Suprapubic skin (tissue), 4 donors: ENCODE measurements around the gene MARS1. TPM values are rescaled to one million over a fixed set of nuclear protein-coding genes. Genes with fewer than 3 reads are reported as not detected.
A peak's percentile ranks its signal among the peaks of the same experiment; 100 is the strongest.
"Not testable (repeated sequence)": the region's sequence is repeated elsewhere in the genome, so short reads cannot be mapped to it uniquely, and the experiment has no call there.

ENCODE experiments used
- DNase-seq, 2 donors: peaks; one replicate each; pipeline ENCODE4 v3.0.0-alpha.2; 2019; ENCODE audit warnings: low spot score in 2 of 2
- H3K27ac ChIP-seq: fragments of 200-600 bp; sonication (generic); one replicate; pipeline ENCODE4 v1.5.1; 2019
- H3K27me3 ChIP-seq: fragments of 200-600 bp; sonication (generic); one replicate; pipeline ENCODE4 v1.5.1; 2019
- H3K36me3 ChIP-seq: fragments of 200-600 bp; sonication (generic); one replicate; pipeline ENCODE4 v1.5.1; 2019
- H3K4me1 ChIP-seq: fragments of 200-600 bp; sonication (generic); one replicate; pipeline ENCODE4 v1.5.1; 2019
- H3K4me3 ChIP-seq: fragments of 200-600 bp; sonication (generic); one replicate; pipeline ENCODE4 v1.5.1; 2019; ENCODE audit warnings: mild to moderate bottlenecking
- H3K9me3 ChIP-seq: fragments of 200-600 bp; sonication (generic); one replicate; pipeline ENCODE4 v1.5.1; 2019
- CTCF ChIP-seq, 2 donors: fragments of 200-600 bp in 1 of 2; fragments of 450-650 bp in 1 of 2; sonication (generic) in 1 of 2; IDR thresholded peaks; one replicate each; pipeline ENCODE4 v1.5.1; 2016 to 2019; ENCODE audit warnings: antibody characterized with exemption in 2 of 2, mild to moderate bottlenecking in 1 of 2, moderate library complexity in 1 of 2
- EP300 ChIP-seq: sonication (generic); formaldehyde crosslinking; IDR thresholded peaks from one replicate; pipeline ENCODE4 v1.6.1; 2017; ENCODE audit warnings: antibody characterized with exemption
- POLR2A ChIP-seq, 2 donors: fragments of 450-650 bp; IDR thresholded peaks; one replicate each; pipeline ENCODE4 v1.6.1; 2017; ENCODE audit warnings: antibody characterized with exemption in 2 of 2, mild to moderate bottlenecking in 2 of 2, moderate library complexity in 2 of 2
- POLR2AphosphoS5 ChIP-seq, 3 donors: sonication (generic); formaldehyde crosslinking; IDR thresholded peaks; one replicate each; pipeline ENCODE4 v1.6.1; 2017; ENCODE audit warnings: antibody characterized with exemption in 3 of 3
- WGBS: methylation state at CpG from one replicate; pipeline ENCODE4 v1.1.5; 2018; 5-methylcytosine and 5-hydroxymethylcytosine counted together
- total RNA-seq, 4 donors: library from RNA; depleted of rRNA; stranded (reverse); fragments of >200 nt; gene quantifications; one replicate each; pipeline ENCODE4 v1.1.0, GENCODE V29; 2016

MARS1 gene
- total RNA-seq, 4 donors from 2014 or later, result 55.7 to 203 (median 79.7) TPM

GRCh38 chr12:57560516-57560915, 72.6 kb downstream of the MARS1 start:
- H3K4me1 ChIP-seq, result no peaks in the 10 kb centered on the region
- TF ChIP-seq EP300, result no peak
- no peak for TF ChIP-seq POLR2AphosphoS5 (IDR thresholded peaks at IDR 0.05)
- no peak for TF ChIP-seq CTCF (IDR thresholded peaks at IDR 0.05)
- TF ChIP-seq POLR2A (IDR thresholded peaks at IDR 0.05), result no peak
- no peak overlapping the region for H3K27ac ChIP-seq
- WGBS, result 89% methylated on average over 2 of the region's 2 CpGs
- H3K4me3 ChIP-seq, result no peak overlapping the region
- peaks cover 18% of the 10 kb centered on the region for H3K27me3 ChIP-seq
- H3K36me3 ChIP-seq, result no peaks in the 10 kb centered on the region
- no peaks in the 10 kb centered on the region for H3K9me3 ChIP-seq
- no peak for DNase-seq

- H3K4me3 ChIP-seq, H3K27ac ChIP-seq, H3K36me3 ChIP-seq, H3K9me3 ChIP-seq, H3K4me1 ChIP-seq: not testable (repeated sequence)
- peaks cover 20% of the 10 kb centered on the region for H3K27me3 ChIP-seq
- peak in 1 of 2 donors; percentile 20 for DNase-seq
- WGBS, result 57% methylated on average over 1 of the region's 1 CpG
Observed at GRCh38 chr12:57561117-57561516, 73.2 kb downstream of the MARS1 start.

DNA sequence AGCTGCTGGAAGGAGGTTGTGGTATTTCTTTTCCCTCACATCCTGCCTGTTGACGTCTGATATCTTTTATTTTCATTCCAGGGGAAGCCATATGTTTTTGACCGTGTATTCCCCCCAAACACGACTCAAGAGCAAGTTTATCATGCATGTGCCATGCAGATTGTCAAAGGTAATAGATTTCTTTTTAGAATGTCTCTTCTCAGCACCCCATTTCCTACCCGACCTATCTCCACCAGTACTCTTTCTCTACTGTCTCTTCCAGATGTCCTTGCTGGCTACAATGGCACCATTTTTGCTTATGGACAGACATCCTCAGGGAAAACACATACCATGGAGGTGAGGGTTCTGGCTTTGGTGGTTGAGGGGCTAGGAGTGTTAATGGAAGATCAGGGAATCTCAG, 75.5 kb downstream of the MARS1 start:
- Histone ChIP-seq H3K27me3 (peaks cover 35% of the 10 kb centered on the region), H3K4me3 (no peak overlapping the region), H3K9me3 (no peaks in the 10 kb centered on the region), H3K36me3 (no peaks in the 10 kb centered on the region), H3K27ac (no peak overlapping the region), H3K4me1 (no peaks in the 10 kb centered on the region)
- WGBS, result 42% methylated on average over 4 of the region's 4 CpGs
- DNase-seq, result no peak
- no peak for TF ChIP-seq EP300
- no peak for TF ChIP-seq CTCF (IDR thresholded peaks at IDR 0.05)
- TF ChIP-seq POLR2AphosphoS5 (IDR thresholded peaks at IDR 0.05), result no peak
- no peak for TF ChIP-seq POLR2A (IDR thresholded peaks at IDR 0.05)

DNA sequence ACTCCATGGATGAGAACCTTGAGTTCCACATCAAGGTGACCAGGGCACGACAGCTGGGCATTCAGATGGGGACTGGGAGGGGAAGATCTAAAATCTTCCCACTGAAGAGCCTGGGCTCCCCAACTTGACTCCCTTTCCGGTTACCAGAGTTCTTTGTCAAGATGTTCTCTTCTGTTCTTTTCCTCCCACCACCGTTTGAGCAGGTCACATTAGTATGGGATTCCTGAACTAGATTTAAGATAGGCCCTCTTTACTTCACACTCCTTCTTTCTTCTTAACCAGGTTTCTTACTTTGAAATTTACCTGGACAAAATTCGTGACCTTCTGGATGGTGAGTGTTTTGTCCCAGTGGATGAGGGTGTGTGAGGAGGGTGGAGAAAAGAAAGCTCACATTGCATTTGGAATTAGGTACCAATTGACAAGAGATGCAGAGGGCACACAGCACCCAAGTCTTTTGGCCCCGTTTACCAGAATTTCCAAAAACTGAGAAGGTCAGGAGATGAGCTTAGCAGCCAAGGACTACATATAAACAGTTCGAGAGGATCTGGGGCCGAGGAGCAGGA, 76.4 kb downstream of the MARS1 start:
- Histone ChIP-seq H3K36me3 (no peaks in the 10 kb centered on the region), H3K27me3 (peaks cover 36% of the 10 kb centered on the region), H3K4me3 (no peak overlapping the region), H3K9me3 (no peaks in the 10 kb centered on the region), H3K4me1 (no peaks in the 10 kb centered on the region), H3K27ac (no peak overlapping the region)
- WGBS, result 83% methylated on average over 7 of the region's 7 CpGs
- TF ChIP-seq POLR2AphosphoS5 (IDR thresholded peaks at IDR 0.05) (no peak), POLR2A (IDR thresholded peaks at IDR 0.05) (no peak), EP300 (no peak), CTCF (IDR thresholded peaks at IDR 0.05) (no peak)
- peak in 1 of 2 donors; percentile 31 for DNase-seq

Other genes with a start within 250 kb of the MARS1 start
- 1 to 10 TPM; 1.7 to 3.0 (median 2.1) TPM for gene STAC3, start 236.9 kb upstream of the MARS1 start, total RNA-seq
- 10 to 100 TPM; 43.4 to 97.6 (median 65.1) TPM for gene R3HDM2, start 57.0 kb upstream of the MARS1 start, total RNA-seq
- not detected for gene INHBC, start 53.3 kb upstream of the MARS1 start, total RNA-seq
- under 1 TPM in 1 of 4 donors, not detected in 3; 0.56 TPM for gene INHBE, start 32.8 kb upstream of the MARS1 start, total RNA-seq
- 1 to 10 TPM in 2 of 4 donors, under 1 TPM in 1, not detected in 1; 0.51 to 2.9 (median 2.0) TPM for gene GLI1, start 28.3 kb upstream of the MARS1 start, total RNA-seq
- gene ARHGAP9, start 8.2 kb upstream of the MARS1 start, total RNA-seq, result 1 to 10 TPM; 5.4 to 7.4 (median 5.9) TPM
- gene DDIT3, start 32.4 kb downstream of the MARS1 start, total RNA-seq, result 10 to 100 TPM in 3 of 4 donors, 1 to 10 TPM in 1; 8.1 to 33.6 (median 14.4) TPM
- 10 to 100 TPM; 24.4 to 92.9 (median 36.8) TPM for gene MBD6, start 34.8 kb downstream of the MARS1 start, total RNA-seq
- 100 to 1,000 TPM; 152 to 242 (median 185) TPM for gene DCTN2, start 59.1 kb downstream of the MARS1 start, total RNA-seq
- gene KIF5A, start 62.0 kb downstream of the MARS1 start, total RNA-seq, result under 1 TPM in 2 of 4 donors, not detected in 2; 0.08 to 0.23 TPM
- 10 to 100 TPM; 36.9 to 68.9 (median 51.5) TPM for gene PIP4K2C, start 103.1 kb downstream of the MARS1 start, total RNA-seq
- gene DTX3, start 116.8 kb downstream of the MARS1 start, total RNA-seq, result 10 to 100 TPM; 10.4 to 19.0 (median 12.1) TPM
- gene ARHGEF25, start 123.4 kb downstream of the MARS1 start, total RNA-seq, result 10 to 100 TPM in 1 of 4 donors, 1 to 10 TPM in 3; 4.0 to 13.3 (median 7.9) TPM
- gene B4GALNT1, start 145.1 kb downstream of the MARS1 start, total RNA-seq, result under 1 TPM in 3 of 4 donors, not detected in 1; 0.38 to 0.48 (median 0.42) TPM
- gene OS9, start 206.1 kb downstream of the MARS1 start, total RNA-seq, result 100 to 1,000 TPM; 165 to 282 (median 236) TPM